Measurements from ENCODE around the gene SC5D. TPM values are rescaled to one million over a fixed set of nuclear protein-coding genes. Genes with fewer than 3 reads are reported as not detected.

SC5D gene
- total RNA-seq, 1 donor from 2014 or later, result 85.5 TPM

DNA sequence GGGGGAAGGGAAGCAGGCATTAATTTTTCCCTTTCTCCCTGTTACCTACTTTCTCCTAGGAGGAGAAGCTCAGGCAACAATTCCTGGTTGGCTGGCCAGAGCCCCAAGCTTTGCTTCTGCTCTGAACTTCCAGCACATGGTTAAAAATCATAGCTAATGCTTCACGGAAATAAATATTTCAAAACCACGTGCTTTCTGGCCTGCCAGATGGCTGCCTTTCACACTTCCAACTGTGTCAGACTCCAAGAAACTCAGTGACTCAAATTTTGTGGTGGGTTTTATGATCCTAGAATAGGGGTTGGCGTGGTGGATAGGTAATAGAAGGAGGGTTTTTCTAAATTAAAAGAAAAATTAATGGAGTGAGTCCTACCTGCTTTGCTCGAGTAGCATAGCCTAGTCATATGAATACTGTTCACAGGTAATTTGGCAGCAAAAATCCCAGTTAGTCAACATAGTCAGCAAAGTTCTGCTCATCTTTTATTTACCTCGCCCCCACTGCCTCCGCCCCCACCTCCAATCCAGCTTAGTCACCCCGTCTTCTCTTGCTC, 58.6 kb downstream of the SC5D start:
- ATAC-seq, result no peak
- no peak for DNase-seq (ENCODE audit: low spot score)

DNA sequence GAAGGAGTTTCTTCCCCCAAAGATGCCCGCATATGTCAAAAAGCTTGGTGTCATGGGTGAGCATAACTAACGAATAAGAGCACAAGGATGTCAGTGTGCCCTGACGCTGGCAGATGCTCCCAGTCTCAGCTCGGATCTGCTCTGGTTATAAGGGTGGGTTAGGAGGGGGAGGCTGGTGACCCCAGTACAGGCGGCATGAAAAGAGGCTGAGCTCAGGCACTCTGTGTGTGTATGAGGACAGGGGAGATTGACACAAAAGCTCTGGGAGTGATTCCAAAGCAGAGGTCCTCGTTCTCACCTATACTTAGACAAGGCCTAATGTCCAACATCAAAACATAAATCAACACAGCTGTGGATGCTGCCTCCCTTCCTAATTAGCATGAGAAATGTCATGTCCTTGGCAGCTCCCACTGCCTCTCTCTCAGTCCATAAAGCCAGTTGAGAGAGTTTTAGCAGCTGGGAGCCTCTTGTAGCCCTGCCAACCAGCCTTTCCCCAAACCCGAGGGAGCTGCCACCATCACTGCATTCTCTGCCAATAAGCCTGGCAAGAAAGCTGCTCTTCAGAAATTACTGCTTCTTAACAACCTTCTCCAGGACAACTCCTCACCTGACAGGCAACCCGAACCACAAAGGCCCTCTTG, 59.8 kb downstream of the SC5D start:
- ATAC-seq, result no peak
- no peak for DNase-seq (ENCODE audit: low spot score)

DNA sequence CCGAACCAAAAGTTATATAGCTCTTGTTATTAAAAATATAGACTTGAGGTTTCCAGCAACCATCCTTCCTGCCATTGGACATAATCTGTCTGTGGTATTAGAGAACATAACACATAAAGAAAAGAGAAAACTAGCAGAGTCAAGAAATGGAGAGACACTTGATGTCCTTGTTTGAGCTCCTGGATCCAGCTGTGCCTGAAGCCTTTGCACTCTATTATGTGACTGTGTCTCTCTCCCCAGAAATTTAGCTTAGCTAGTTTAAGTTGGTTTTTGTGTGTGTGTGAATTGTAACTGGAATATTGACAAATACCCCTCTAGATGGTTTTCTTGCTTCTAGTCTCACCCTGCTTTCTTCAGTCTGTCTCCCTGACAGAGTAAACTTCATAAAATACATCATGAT, 61.6 kb downstream of the SC5D start:
- DNase-seq (ENCODE audit: low spot score) (no peak), ATAC-seq (no peak)

DNA sequence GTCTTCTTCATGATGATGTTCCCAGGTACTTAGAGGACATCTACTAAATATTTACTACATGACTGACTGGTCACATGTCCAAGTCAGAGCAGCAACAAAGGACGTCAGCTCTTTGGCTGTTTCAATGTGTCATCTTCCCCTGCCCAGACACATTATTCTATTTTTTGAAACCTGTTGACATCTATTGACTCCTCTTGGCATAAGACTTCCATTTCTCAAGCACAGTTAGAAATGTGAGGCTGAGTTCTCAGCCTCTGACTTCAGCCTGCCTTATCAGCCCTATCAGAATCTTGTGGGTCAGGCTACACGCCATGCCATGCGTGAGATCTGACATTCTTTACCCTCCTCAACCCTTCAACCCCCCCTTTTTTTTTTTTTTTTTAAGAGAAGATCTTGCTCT, 63.8 kb downstream of the SC5D start:
- no peak for ATAC-seq
- no peak for DNase-seq (ENCODE audit: low spot score)

Other genes starting within 250 kb of the SC5D start
- gene TECTA, start 191.5 kb upstream of the SC5D start, total RNA-seq, result 0.35 TPM
- 133 TPM for gene SORL1, start 159.5 kb downstream of the SC5D start, total RNA-seq